HG02852 (cell line): ENCODE data around the gene HTR2A.

Source experiments
- ATAC-seq: cut with Tn5 transposase; IDR thresholded peaks from one replicate; pipeline ENCODE4 v1.9.1; 2021; ENCODE audit warnings: mild to moderate bottlenecking, moderate library complexity; ENCODE audit not compliant: unreplicated experiment

HTR2A gene

GRCh38 chr13:46896341-46897137, at the start of gene HTR2A:
TSS of gene HTR2A (minus strand) at chr13:46897053. CDS start at chr13:46895906, 1,147 bp downstream.
- ATAC-seq, result no peak

GRCh38 chr13:46936525-46936924, 39.7 kb upstream of the HTR2A start:
- ATAC-seq, result no peak

- ATAC-seq, result no peak
Measured at GRCh38 chr13:46934749-46935148, 37.9 kb upstream of the HTR2A start.

GRCh38 chr13:46926916-46927590, 30.2 kb upstream of the HTR2A start:
- ATAC-seq, result no peak

- ATAC-seq, result no peak
Measured at GRCh38 chr13:46925486-46925885, 28.6 kb upstream of the HTR2A start.

GRCh38 chr13:46914341-46914740, 17.5 kb upstream of the HTR2A start:
- no peak for ATAC-seq

- no peak for ATAC-seq
Measured at GRCh38 chr13:46913757-46914156, 16.9 kb upstream of the HTR2A start.

GRCh38 chr13:46909042-46909441, 12.2 kb upstream of the HTR2A start:
- ATAC-seq, result no peak

GRCh38 chr13:46908501-46908900, 11.6 kb upstream of the HTR2A start:
- ATAC-seq, result no peak

- no peak for ATAC-seq
Measured at GRCh38 chr13:46906405-46906804, 9.6 kb upstream of the HTR2A start.

- no peak for ATAC-seq
Measured at GRCh38 chr13:46905249-46905648, 8.4 kb upstream of the HTR2A start.

- ATAC-seq, result no peak
Measured at GRCh38 chr13:46903748-46904147, 6.9 kb upstream of the HTR2A start.

GRCh38 chr13:46901721-46902120, 4.9 kb upstream of the HTR2A start:
- no peak for ATAC-seq

- ATAC-seq, result no peak
Measured at GRCh38 chr13:46899801-46900200, 2.9 kb upstream of the HTR2A start.

GRCh38 chr13:46895381-46895780, 1.5 kb downstream of the HTR2A start:
- no peak for ATAC-seq

- ATAC-seq, result peak; percentile 34
Measured at GRCh38 chr13:46894568-46894967, 2.3 kb downstream of the HTR2A start.

- ATAC-seq, result peak; percentile 93
Measured at GRCh38 chr13:46893798-46894560, 2.9 kb downstream of the HTR2A start.

- ATAC-seq, result no peak
Measured at GRCh38 chr13:46893221-46893740, 3.6 kb downstream of the HTR2A start.

- no peak for ATAC-seq
Measured at GRCh38 chr13:46885018-46885417, 11.8 kb downstream of the HTR2A start.

GRCh38 chr13:46884531-46884930, 12.3 kb downstream of the HTR2A start:
- ATAC-seq, result no peak

- ATAC-seq, result no peak
Measured at GRCh38 chr13:46881621-46882020, 15.2 kb downstream of the HTR2A start.
